ENCODE results near the gene RBM24. TPM values are rescaled to one million over a fixed set of nuclear protein-coding genes. Genes with fewer than 3 reads are reported as not detected.

RBM24 gene
- total RNA-seq (2014; rRNA removed), result 40.5 and 60.7 TPM in 2 replicates
- polyA plus RNA-seq (2012), result 26.6 TPM

GRCh38 chr6:17281100-17281496 lies at the start of gene RBM24:
TSS of gene RBM24 (plus strand) at chr6:17281361. CDS start at chr6:17281582, 221 bp downstream.
- DNase-seq (ENCODE audit: low read depth), result peak; percentile 81

- DNase-seq (ENCODE audit: low read depth), result peak; percentile 62
These were observed 47.6 kb upstream of the RBM24 start for GRCh38 chr6:17233531-17233930.

GRCh38 chr6:17237246-17237645 lies 43.9 kb upstream of the RBM24 start:
- peak; percentile 22 for DNase-seq (ENCODE audit: low read depth)

GRCh38 chr6:17239260-17239659 lies 41.9 kb upstream of the RBM24 start:
- DNase-seq (ENCODE audit: low read depth), result no peak

- DNase-seq (ENCODE audit: low read depth), result no peak
These were observed 40.2 kb upstream of the RBM24 start for GRCh38 chr6:17240803-17241500.

GRCh38 chr6:17242087-17242486 lies 39.1 kb upstream of the RBM24 start:
- no peak for DNase-seq (ENCODE audit: low read depth)

GRCh38 chr6:17250237-17250636 lies 30.9 kb upstream of the RBM24 start:
- no peak for DNase-seq (ENCODE audit: low read depth)

GRCh38 chr6:17251953-17252352 lies 29.2 kb upstream of the RBM24 start:
- DNase-seq (ENCODE audit: low read depth), result no peak

GRCh38 chr6:17258749-17259148 lies 22.4 kb upstream of the RBM24 start:
- no peak for DNase-seq (ENCODE audit: low read depth)

- no peak for DNase-seq (ENCODE audit: low read depth)
These were observed 15.6 kb upstream of the RBM24 start for GRCh38 chr6:17265570-17265969.

GRCh38 chr6:17267566-17267965 lies 13.6 kb upstream of the RBM24 start:
- no peak for DNase-seq (ENCODE audit: low read depth)

GRCh38 chr6:17268114-17268513 lies 13.0 kb upstream of the RBM24 start:
- no peak for DNase-seq (ENCODE audit: low read depth)

- DNase-seq (ENCODE audit: low read depth), result peak; percentile 65
These were observed 11.3 kb upstream of the RBM24 start for GRCh38 chr6:17269840-17270239.

- no peak for DNase-seq (ENCODE audit: low read depth)
These were observed 9.5 kb upstream of the RBM24 start for GRCh38 chr6:17271628-17272027.

- DNase-seq (ENCODE audit: low read depth), result peak; percentile 78
These were observed 4.4 kb upstream of the RBM24 start for GRCh38 chr6:17276766-17277165.

- no peak for DNase-seq (ENCODE audit: low read depth)
These were observed 3.9 kb upstream of the RBM24 start for GRCh38 chr6:17277256-17277655.

GRCh38 chr6:17278289-17279063 lies 2.7 kb upstream of the RBM24 start:
- DNase-seq (ENCODE audit: low read depth), result peak; percentile 89

GRCh38 chr6:17280138-17280537 lies 1.0 kb upstream of the RBM24 start:
- no peak for DNase-seq (ENCODE audit: low read depth)

GRCh38 chr6:17280552-17281090 lies 540 bp upstream of the RBM24 start:
- DNase-seq (ENCODE audit: low read depth), result peak; percentile 80

GRCh38 chr6:17281497-17282481 lies 628 bp downstream of the RBM24 start:
- DNase-seq (ENCODE audit: low read depth), result peak; percentile 51

- no peak for DNase-seq (ENCODE audit: low read depth)
These were observed 1.9 kb downstream of the RBM24 start for GRCh38 chr6:17283074-17283473.

Measured in LHCN-M2 (cell line).